Measurements from ENCODE around the gene ZFPM1.

DNA sequence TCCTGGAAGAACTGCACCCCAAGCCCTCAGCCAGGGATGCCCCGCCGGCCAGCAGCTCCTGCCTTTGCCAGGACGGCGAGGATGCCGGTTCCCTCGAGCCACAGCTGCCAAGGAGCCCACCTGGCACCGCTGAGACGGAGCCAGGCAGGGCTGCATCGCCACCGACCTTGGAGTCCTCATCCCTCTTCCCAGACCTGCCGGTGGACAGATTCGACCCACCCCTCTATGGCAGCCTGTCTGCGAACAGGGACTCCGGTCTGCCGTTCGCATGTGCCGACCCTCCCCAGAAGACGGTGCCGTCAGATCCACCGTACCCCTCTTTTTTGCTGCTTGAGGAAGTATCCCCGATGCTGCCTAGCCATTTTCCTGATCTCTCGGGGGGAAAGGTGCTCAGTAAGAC, 21.4 kb upstream of the ZFPM1 start:
- TF ChIP-seq ZNF274 (IDR thresholded peaks at IDR 0.05; ENCODE audit: low read depth, low read length) (no peak), SUZ12 (IDR thresholded peaks at IDR 0.05; ENCODE audit: extremely low read depth, insufficient read depth, insufficient read length) (no peak)
